NB4 (cell line): ENCODE results near the gene FKBP5.
A peak's percentile ranks its signal among the peaks of the same experiment; 100 is the strongest.

Experiments used
- DNase-seq: peaks from one replicate; pipeline ENCODE4 v3.0.0; 2010; ENCODE audit warnings: low read depth
- H3K4me3 ChIP-seq: one replicate; pipeline ENCODE4 v1.5.1; 2011; ENCODE audit warnings: mild to moderate bottlenecking, low read depth, low read length, moderate library complexity
- MYC ChIP-seq: IDR thresholded peaks from 2 replicates; pipeline ENCODE4 v1.6.1; 2011; ENCODE audit warnings: low read depth, low read length
- POLR2A ChIP-seq: IDR thresholded peaks from 2 replicates; pipeline ENCODE4 v1.6.1; 2011; ENCODE audit warnings: mild to moderate bottlenecking; ENCODE audit not compliant: insufficient read length; ENCODE audit errors: extremely low read depth
- TF ChIP-seq, protein P1 (sequence below): IDR thresholded peaks from 2 replicates; pipeline ENCODE4 v1.6.1; 2011; ENCODE audit warnings: low read depth, low read length
- TF ChIP-seq, protein P2 (sequence below): IDR thresholded peaks from one replicate; pipeline ENCODE4 v1.5.1; 2012; ENCODE audit warnings: low read depth, low read length

FKBP5 gene

DNA sequence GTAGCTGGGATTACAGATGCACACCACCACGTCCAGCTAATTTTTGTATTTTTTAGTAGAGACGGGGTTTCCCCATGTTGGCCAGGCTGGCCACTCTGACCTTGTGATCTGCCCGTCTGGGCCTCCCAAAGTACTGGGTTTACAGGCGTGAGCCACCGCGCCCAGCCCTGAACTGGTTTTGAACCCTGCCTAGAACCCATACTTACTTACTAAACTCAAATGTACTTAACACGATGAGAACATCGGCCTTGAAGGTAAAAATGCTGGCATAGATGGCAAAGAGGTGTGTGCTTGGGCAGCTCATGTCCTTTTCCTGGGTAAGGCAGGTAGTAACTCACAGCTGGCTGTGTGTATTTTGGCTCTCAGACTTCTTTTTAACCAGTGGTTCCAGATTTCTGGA lies 44.9 kb upstream of the FKBP5 start:
- no peak for TF ChIP-seq POLR2A
- TF ChIP-seq MYC = no peak
- TF ChIP-seq, protein P1, sequence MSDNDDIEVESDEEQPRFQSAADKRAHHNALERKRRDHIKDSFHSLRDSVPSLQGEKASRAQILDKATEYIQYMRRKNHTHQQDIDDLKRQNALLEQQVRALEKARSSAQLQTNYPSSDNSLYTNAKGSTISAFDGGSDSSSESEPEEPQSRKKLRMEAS = no peak
- TF ChIP-seq, protein P2, sequence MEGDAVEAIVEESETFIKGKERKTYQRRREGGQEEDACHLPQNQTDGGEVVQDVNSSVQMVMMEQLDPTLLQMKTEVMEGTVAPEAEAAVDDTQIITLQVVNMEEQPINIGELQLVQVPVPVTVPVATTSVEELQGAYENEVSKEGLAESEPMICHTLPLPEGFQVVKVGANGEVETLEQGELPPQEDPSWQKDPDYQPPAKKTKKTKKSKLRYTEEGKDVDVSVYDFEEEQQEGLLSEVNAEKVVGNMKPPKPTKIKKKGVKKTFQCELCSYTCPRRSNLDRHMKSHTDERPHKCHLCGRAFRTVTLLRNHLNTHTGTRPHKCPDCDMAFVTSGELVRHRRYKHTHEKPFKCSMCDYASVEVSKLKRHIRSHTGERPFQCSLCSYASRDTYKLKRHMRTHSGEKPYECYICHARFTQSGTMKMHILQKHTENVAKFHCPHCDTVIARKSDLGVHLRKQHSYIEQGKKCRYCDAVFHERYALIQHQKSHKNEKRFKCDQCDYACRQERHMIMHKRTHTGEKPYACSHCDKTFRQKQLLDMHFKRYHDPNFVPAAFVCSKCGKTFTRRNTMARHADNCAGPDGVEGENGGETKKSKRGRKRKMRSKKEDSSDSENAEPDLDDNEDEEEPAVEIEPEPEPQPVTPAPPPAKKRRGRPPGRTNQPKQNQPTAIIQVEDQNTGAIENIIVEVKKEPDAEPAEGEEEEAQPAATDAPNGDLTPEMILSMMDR = no peak
- no peak overlapping the region for H3K4me3 ChIP-seq
- DNase-seq = no peak

DNA sequence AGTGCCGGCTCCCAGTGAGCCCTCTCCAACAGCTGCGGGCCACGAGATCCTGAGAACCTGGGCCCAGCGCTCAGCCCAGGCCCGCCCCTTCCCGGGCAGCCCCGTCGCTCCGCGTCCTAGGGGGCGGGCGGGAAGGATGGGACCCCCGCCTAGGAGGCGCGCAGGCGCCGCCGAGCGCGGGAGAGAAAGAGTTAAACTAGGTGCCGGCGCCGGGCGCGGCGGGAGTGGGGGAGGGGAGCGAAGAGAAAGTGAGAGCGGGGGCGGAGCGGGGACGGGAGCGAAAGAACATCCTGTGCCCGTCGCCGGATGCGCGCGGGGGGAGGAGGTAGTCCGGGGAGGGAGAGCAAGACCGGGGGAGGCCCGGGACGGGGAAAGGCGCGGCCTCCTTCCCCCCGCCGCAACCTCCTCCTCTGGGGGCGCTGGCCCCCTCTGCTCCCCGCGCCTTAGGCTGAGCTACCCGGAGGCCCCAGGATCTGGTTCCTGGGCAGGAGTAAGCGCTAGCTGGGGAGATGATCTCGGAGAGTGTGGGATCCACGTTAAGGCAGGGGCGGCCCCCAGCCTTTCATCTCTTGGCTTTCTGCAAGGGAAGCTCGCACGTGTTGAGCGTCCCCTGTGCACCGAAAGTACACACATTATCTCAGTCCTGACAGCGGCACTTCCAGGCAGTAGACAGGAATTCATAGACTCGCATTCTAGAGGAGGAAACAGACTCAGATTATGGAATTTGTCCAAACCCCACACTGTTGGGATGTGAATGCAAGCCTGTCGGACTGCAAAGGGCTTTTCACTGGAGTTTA lies 43.2 kb upstream of the FKBP5 start:
- peak overlapping the region; percentile 57 for H3K4me3 ChIP-seq
- peak; percentile 97 for DNase-seq
- TF ChIP-seq POLR2A (peak; percentile 45), MYC (peak; percentile 94)
- TF ChIP-seq, protein P2 = peak; percentile 5
- TF ChIP-seq, protein P1 = peak; percentile 94

DNA sequence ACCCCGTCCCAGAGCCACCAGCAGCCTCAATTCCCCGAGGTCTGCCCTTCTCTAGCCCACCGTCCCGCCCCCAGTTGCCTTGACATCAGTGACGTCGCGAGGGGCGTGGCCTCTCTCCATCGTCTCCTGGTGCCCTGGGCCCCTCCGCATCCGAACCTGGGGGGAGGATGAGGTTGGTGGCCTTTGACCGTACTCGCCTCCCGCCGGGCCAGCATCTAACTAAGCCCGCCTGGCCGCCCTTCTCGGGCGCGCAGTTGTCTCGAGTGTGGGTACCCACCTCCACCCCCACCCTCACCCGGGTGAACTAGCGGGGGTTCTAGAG lies 42.7 kb upstream of the FKBP5 start:
- peak overlapping the region; percentile 57 for H3K4me3 ChIP-seq
- TF ChIP-seq POLR2A = peak; percentile 41
- TF ChIP-seq, protein P2 = no peak
- TF ChIP-seq, protein P1 = no peak
- peak; percentile 97 for DNase-seq

DNA sequence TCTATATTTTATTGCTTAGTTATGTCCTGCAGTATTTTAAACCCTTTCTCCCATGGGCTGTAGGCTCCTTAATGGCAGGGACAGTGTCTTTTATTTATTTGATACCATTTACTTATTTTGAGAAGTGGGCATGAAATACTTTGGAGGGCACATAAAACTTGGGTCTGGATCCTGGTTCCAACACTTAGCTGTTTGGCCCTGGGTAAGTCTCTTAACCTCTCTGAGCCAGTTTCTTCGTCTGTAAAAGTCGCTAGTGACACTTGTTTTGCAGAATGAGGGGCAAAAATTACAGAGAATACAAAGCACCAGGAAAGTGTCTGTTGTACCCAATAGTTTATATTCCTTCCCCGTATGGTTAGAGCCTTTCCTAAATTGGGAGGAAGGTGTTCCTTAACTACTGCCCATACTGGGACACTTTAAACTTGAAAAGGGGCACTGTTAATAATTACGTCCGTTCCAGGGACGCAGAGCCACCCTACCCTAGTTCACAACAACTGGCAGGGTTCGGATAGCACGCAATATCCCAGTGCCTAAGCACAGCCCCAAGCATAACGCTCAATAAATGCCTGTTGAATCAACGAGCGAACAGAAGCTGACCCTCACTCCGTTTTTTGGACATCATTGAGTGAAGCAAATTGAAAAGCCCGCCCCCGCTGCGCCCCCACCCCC lies 42.2 kb upstream of the FKBP5 start:
- TF ChIP-seq, protein P2 = no peak
- TF ChIP-seq, protein P1 = no peak
- TF ChIP-seq MYC = peak; percentile 33; the same call in 1 of the 2 replicates
- TF ChIP-seq POLR2A = no peak
- no peak for DNase-seq
- H3K4me3 ChIP-seq = peak overlapping the region; percentile 63

DNA sequence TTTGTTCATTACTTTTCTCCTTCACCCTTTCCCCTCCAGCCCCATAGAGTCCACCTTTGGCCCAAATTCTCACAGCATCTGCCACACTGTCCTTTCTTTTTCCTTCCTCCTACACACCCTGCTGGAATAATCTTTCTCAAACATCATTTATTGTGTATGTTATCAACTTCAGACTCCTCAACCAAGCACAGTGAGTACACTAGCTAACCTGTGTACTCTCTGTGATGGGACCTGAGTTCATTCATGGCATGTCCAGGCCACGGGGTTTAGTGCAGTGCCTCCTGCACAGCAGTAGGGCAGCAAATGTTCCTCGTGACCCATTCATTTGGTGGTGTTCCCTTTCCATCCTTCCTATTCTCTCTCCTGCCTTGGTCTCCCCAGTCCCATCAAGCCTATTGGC lies 41.0 kb upstream of the FKBP5 start:
- no peak for DNase-seq
- no peak overlapping the region for H3K4me3 ChIP-seq
- TF ChIP-seq MYC (no peak), POLR2A (no peak)

DNA sequence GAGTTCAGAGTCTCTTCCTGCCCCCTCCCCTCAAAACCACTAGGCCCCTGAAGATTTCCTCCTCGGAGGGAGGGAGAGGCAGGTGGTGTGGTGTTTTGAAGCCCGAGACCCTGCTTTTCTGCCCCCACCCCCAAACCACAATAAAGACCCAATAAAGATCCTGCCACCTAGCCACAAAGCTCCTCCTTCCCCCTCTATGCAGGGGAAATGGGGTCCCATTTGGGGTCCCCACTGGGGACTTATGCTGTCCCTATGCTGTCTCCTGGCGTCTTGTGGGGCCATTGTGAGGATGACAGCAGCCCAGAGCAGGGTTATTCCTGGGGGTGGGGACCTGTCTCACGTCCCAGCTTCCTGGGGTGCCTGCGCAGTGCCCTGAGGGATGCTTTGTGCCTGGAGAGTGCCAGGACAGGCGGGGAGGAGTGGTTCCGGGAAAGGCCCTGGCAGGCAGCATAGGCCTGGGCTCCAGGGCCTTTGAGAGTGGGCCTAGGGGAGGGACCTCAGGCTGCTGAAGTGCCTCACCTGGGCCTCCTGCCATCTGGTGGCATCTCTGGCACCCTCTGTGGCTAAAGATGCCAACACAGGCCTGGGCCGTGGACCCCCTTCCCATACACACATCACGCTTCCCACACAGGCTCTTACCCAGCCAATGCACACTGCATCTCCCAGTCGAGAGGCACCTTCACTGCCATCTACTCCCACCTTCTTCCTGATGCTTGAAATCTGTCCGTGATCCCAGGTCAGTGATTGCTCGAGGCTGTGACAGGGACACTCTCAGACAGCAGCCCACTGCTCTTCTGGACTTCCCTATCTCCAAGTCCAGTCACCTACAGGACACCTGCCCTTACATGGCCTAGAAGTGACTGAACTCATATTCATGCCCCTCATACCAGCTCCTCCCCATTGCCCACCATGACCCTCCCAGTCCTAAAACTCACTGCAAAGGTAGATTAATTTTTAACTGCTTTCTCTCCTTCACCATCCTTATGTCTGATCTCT lies 40.3 kb upstream of the FKBP5 start:
- no peak for TF ChIP-seq POLR2A
- TF ChIP-seq, protein P1 = no peak
- no peak; the same call in 1 of the 2 replicates for TF ChIP-seq MYC
- TF ChIP-seq, protein P2 = no peak
- peak overlapping the region; percentile 48 for H3K4me3 ChIP-seq
- DNase-seq = peak; percentile 91
